RWPE1 (cell line): ENCODE results near the gene RPAP2.
A peak's percentile ranks its signal among the peaks of the same experiment; 100 is the strongest.

ENCODE experiments used
- CTCF ChIA-PET: fragments of 350-600 bp; sonication (Branson Sonifier 250); formaldehyde crosslinking; extraction: SDS; loops from one replicate; lab custom pipeline; 2021; lab: Yijun Ruan, JAX
- POLR2A ChIA-PET: fragments of 400-600 bp; formaldehyde crosslinking; extraction: SDS; loops from one replicate; lab custom pipeline; 2020; ENCODE audit warnings: antibody characterized with exemption; ENCODE audit not compliant: low non-redundant PET; lab: Yijun Ruan, JAX
- DNase-seq: peaks from one replicate; pipeline ENCODE4 v3.0.0; 2012; ENCODE audit warnings: low spot score
- H3K27ac ChIP-seq: fragments of 450-650 bp; 2 replicates; pipeline ENCODE4 v1.5.1; 2017
- CTCF ChIP-seq: fragments of 450-650 bp; conservative IDR thresholded peaks from 2 replicates; pipeline ENCODE4 v1.5.1; 2017; ENCODE audit warnings: low read depth, mild to moderate bottlenecking

RPAP2 gene

DNA sequence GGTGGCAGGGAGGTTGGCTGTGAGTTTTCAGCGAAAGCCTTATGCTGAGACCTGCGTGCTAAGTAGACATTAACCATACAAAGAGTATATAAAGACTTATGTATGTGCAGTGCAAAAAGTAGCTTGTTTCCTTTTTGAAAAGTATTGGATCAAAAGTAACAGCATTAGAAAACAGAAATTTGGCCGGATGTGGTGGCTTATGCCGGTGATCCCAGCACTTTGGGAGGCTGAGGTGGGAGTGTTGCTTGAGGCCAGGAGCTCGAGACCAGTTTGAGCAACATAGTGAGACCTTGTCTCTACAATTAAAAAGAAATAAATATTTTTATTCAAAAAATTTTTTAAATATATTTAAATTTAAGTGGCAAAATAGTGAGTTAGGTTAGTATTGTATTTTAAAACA is 2.2 kb downstream of the RPAP2 start:
- ChIA-PET POLR2A (no interaction called here), CTCF (interaction anchor here (0.5 to 0.7 kb wide), 3 partner anchors 54 to 402 kb away, joined by 3 read pairs; no protein-coding TSS in a partner anchor)
- no peak for TF ChIP-seq CTCF
- no peak for DNase-seq
- H3K27ac ChIP-seq, result no peak overlapping the region

DNA sequence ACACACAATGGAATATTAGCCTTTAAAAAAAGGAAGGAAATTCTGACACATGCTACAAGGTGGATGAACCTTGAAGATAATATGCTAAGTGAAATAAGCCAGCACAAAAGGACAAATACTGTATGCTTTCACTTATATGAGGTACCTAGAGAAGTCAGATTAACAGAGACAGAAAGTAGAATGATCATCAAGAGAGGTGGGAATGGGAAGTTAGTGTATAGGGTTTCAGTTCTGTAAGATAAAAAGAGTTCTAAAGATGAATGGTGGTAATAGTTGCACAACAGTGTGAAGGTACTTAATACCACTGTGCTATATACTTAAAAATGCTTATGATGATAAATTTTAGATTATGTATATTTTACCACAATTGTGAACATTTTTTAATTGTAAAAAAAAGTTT is 7.2 kb downstream of the RPAP2 start:
- H3K27ac ChIP-seq, result no peak overlapping the region
- ChIA-PET CTCF (interaction anchor here (0.8 kb wide), 1 partner anchor 36 kb away, joined by 3 read pairs; no protein-coding TSS in a partner anchor), POLR2A (no interaction called here)
- no peak for DNase-seq
- TF ChIP-seq CTCF, result no peak

- CTCF ChIA-PET, result interaction anchor here (0.6 to 1.7 kb wide), 6 partner anchors 13 to 931 kb away, joined by 3 to 6 read pairs (median 4); no protein-coding TSS in a partner anchor
- POLR2A ChIA-PET, result no interaction called here
- no peak overlapping the region for H3K27ac ChIP-seq
- no peak for TF ChIP-seq CTCF
- no peak for DNase-seq
These were observed 9.1 kb downstream of the RPAP2 start for GRCh38 chr1:92307980-92308379.

DNA sequence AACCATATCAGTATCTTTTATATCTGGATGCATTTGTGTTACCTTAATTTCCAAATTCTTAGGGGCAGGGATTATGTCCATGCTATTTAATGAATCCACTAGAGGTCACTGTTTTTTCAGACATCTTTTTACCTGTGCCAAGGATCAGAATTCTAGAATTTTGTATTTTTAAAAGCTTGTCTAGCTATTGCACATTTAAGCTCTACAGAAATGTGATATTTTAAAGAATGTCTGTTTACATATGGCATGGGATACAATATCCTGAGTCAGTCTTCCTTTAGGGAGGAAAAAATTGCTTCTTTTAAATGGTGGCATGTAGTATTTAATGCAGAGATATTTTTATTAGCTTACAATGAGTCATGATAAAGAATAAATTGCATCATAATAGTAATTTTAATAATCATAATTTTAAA is 11.3 kb downstream of the RPAP2 start:
- H3K27ac ChIP-seq, result no peak overlapping the region
- DNase-seq, result peak; percentile 50
- CTCF ChIA-PET, result interaction anchor here (0.6 to 1.0 kb wide), 11 partner anchors 11 to 420 kb away, joined by 3 to 9 read pairs (median 3); partner anchors contain the start of genes GLMN and RPAP2
- POLR2A ChIA-PET, result no interaction called here
- TF ChIP-seq CTCF, result peak; percentile 73

GRCh38 chr1:92314024-92314423 is 15.2 kb downstream of the RPAP2 start:
- H3K27ac ChIP-seq, result no peak overlapping the region
- TF ChIP-seq CTCF, result no peak
- POLR2A ChIA-PET, result no interaction called here
- CTCF ChIA-PET, result interaction anchor here (0.7 kb wide), 1 partner anchor 1607 kb away, joined by 4 read pairs; no protein-coding TSS in a partner anchor
- DNase-seq, result no peak

DNA sequence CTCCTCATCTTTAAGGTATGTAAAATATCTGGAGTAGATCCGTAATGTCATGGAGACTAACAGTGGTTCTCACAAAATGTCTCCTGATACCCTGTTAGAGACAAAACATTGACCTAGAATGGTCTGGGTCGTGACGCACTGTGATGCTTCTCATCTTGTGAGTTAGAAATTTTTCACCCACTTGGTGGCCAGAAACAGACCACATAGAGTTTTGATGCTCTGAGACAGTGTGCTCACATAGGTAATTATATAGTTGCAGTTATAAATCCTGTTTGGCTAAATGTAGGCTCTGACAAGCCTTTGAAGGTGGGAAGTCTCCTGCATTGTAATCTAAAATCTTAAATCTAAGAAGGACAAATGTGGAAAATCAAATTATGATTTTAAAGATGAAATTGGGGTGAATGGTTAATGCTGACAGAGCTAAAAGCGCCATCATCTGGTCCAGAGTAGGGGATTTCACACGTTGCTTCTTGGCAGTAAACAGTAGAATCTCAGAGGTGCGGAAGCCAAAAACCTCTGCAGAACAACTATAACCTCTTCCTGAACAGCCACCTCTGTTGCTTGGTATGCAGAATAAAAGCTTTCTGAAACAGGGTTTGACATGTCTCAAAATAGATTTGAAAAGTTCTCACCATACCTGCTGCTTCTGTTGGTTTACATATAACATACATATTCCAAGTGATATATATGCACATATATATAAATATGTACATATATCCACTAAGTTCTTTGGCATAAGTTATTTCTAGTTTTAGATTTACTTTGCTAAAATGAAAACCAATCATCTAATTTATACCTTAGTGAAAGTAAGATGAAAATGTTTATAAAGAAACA is 17.1 kb downstream of the RPAP2 start:
- POLR2A ChIA-PET, result no interaction called here
- CTCF ChIA-PET, result interaction anchor here (0.6 to 1.5 kb wide), 2 partner anchors 25 to 286 kb away, joined by 3 to 7 read pairs; no protein-coding TSS in a partner anchor
- DNase-seq, result no peak
- H3K27ac ChIP-seq, result no peak overlapping the region
- no peak for TF ChIP-seq CTCF
